HepG2 (cell line): ENCODE data around the gene TMEM131L. TPM values are rescaled to one million over a fixed set of nuclear protein-coding genes. Genes with fewer than 3 reads are reported as not detected.

Source experiments
- AHDC1 ChIP-seq: sonication (generic); formaldehyde crosslinking; IDR thresholded peaks from 2 replicates; pipeline ENCODE4 v1.5.1; 2020; ENCODE audit warnings: mild to moderate bottlenecking, missing genetic modification reagents, borderline replicate concordance
- BCL3 ChIP-seq: sonication (generic); formaldehyde crosslinking; IDR thresholded peaks from 2 replicates; pipeline ENCODE4 v1.5.1; 2020; ENCODE audit warnings: mild to moderate bottlenecking, missing genetic modification reagents, moderate library complexity
- BRD4 ChIP-seq: sonication (generic); formaldehyde crosslinking; IDR thresholded peaks from 2 replicates; pipeline ENCODE4 v1.4.0; 2020; ENCODE audit warnings: missing genetic modification reagents
- DBP ChIP-seq: sonication (generic); formaldehyde crosslinking; IDR thresholded peaks from 2 replicates; pipeline ENCODE4 v1.4.0; 2020; ENCODE audit warnings: missing genetic modification reagents; ENCODE audit errors: not compliant biosample characterization
- ETV5 ChIP-seq: IDR thresholded peaks from 2 replicates; pipeline ENCODE4 v1.6.1; 2018; ENCODE audit warnings: missing biosample characterization, missing genetic modification reagents, inconsistent platforms, borderline replicate concordance
- NBN ChIP-seq: fragments of 450-650 bp; conservative IDR thresholded peaks from 2 replicates; pipeline ENCODE4 v1.6.1; 2017
- NCOA2 ChIP-seq: sonication (generic); formaldehyde crosslinking; IDR thresholded peaks from 2 replicates; pipeline ENCODE4 v1.8.0; 2022; ENCODE audit warnings: inconsistent platforms
- NFATC3 ChIP-seq: sonication (generic); formaldehyde crosslinking; IDR thresholded peaks from 2 replicates; pipeline ENCODE4 v1.5.1; 2020; ENCODE audit warnings: mild to moderate bottlenecking, missing genetic modification reagents
- SOX13 ChIP-seq, 3 experiments: fragments of 450-650 bp in 1 of 3; sonication (generic) in 1 of 3; formaldehyde crosslinking in 1 of 3; IDR thresholded peaks in 2 of 3; conservative IDR thresholded peaks in 1 of 3; 2 replicates each; pipeline versions ENCODE4 v1.5.0 to v1.6.1; 2016 to 2020; ENCODE audit warnings: antibody characterized with exemption in 1 of 3, mild to moderate bottlenecking in 1 of 3, missing compliant biosample characterization in 1 of 3, missing genetic modification reagents in 1 of 3, moderate library complexity in 1 of 3
- SOX5 ChIP-seq: IDR thresholded peaks from 2 replicates; pipeline ENCODE4 v1.6.1; 2016; ENCODE audit warnings: borderline replicate concordance
- TFDP2 ChIP-seq: sonication (generic); formaldehyde crosslinking; IDR thresholded peaks from 2 replicates; pipeline ENCODE4 v1.4.0; 2020; ENCODE audit warnings: missing genetic modification reagents
- TOPORS ChIP-seq: sonication (generic); formaldehyde crosslinking; IDR thresholded peaks from 2 replicates; pipeline ENCODE4 v1.8.0; 2023; ENCODE audit warnings: mild to moderate bottlenecking, missing genetic modification reagents
- U2AF1 ChIP-seq: fragments of 200-400 bp; formaldehyde crosslinking; optimal IDR thresholded peaks from 2 replicates; pipeline ENCODE3; 2017; ENCODE audit warnings: mild to moderate bottlenecking, low read depth, low read length
- WIZ ChIP-seq: sonication (generic); formaldehyde crosslinking; IDR thresholded peaks from 2 replicates; pipeline ENCODE4 v1.5.1; 2020; ENCODE audit warnings: mild to moderate bottlenecking, missing genetic modification reagents
- ZBTB42 ChIP-seq: sonication (generic); formaldehyde crosslinking; IDR thresholded peaks from 2 replicates; pipeline ENCODE4 v1.5.0; 2020; ENCODE audit warnings: mild to moderate bottlenecking, missing genetic modification reagents
- ZNF549 ChIP-seq: sonication (generic); formaldehyde crosslinking; IDR thresholded peaks from 2 replicates; pipeline ENCODE4 v1.5.0; 2020; ENCODE audit warnings: missing genetic modification reagents
- ZNF710 ChIP-seq: sonication (generic); formaldehyde crosslinking; IDR thresholded peaks from 2 replicates; pipeline ENCODE4 v1.5.0; 2020; ENCODE audit warnings: mild to moderate bottlenecking, missing genetic modification reagents, borderline replicate concordance
- ZNF83 ChIP-seq: sonication (generic); formaldehyde crosslinking; IDR thresholded peaks from 2 replicates; pipeline ENCODE4 v1.4.0; 2020; ENCODE audit warnings: missing genetic modification reagents, mild to moderate bottlenecking, borderline replicate concordance
- polyA plus RNA-seq, 8 experiments: library from polyadenylated mRNA; depleted of rRNA in 3 of 8; stranded (reverse) in 7 of 8; unstranded in 1 of 8; fragments of >200 nt; fragmentation: Illumina TruSeq in 4 of 8; extraction: Trizol in 4 of 8; gene quantifications; 2 replicates each; pipeline versions ENCODE4 v1.2.1 to v1.2.3, GENCODE V29; 2011 to 2016; ENCODE audit warnings: low read depth in 4 of 8, missing spikeins in 1 of 8, mixed read lengths in 1 of 8; ENCODE audit not compliant: insufficient read depth in 1 of 8
- total RNA-seq, 5 experiments: library from RNA; depleted of rRNA; stranded (reverse); fragments of >200 nt; fragmentation: Illumina TruSeq; extraction: Trizol; gene quantifications; 2 replicates each; pipeline ENCODE4 v1.2.3, GENCODE V29; 2016; ENCODE audit warnings: low read depth in 1 of 5

The TMEM131L gene
- total and polyA plus RNA-seq, 2 of the 13 experiments (the other 11 are each of a cell fraction or from before 2014, with no cell fraction given), result 2.2 to 4.5 TPM

GRCh38 chr4:153432965-153433753 lies 33.0 kb upstream of the TMEM131L start (continued):
- TF ChIP-seq BCL3 (CRISPR knock-in tag), result no peak
- no peak for TF ChIP-seq U2AF1
- no peak for TF ChIP-seq WIZ
- TF ChIP-seq TFDP2 (CRISPR knock-in tag), result no peak
- TF ChIP-seq BRD4 (CRISPR knock-in tag), result no peak
- TF ChIP-seq DBP, result no peak
- no peak for TF ChIP-seq SOX13 (IDR thresholded peaks at IDR 0.05)
- TF ChIP-seq SOX13 (CRISPR knock-in tag; conservative IDR thresholded peaks at IDR 0.05 in 1 of 2, IDR thresholded peaks at IDR 0.05 in 1 of 2), result no peak
- TF ChIP-seq ZNF83 (CRISPR knock-in tag), result no peak
- TF ChIP-seq NBN, result no peak
- TF ChIP-seq ETV5 (CRISPR knock-in tag), result peak; percentile 79
- TF ChIP-seq TOPORS (CRISPR knock-in tag), result no peak
- TF ChIP-seq AHDC1 (CRISPR knock-in tag), result no peak
- TF ChIP-seq ZNF710 (CRISPR knock-in tag), result no peak; the same call in 1 of the 2 replicates
- TF ChIP-seq NCOA2, result no peak
- TF ChIP-seq ZBTB42 (CRISPR knock-in tag), result no peak
- no peak for TF ChIP-seq NFATC3 (CRISPR knock-in tag)
- peak; percentile 47; the same call in 1 of the 2 replicates for TF ChIP-seq SOX5 (CRISPR knock-in tag)
- no peak for TF ChIP-seq ZNF549 (CRISPR knock-in tag)
